GM18520 (cell line): ENCODE measurements around the gene SCFD2.
"Not testable (repeated sequence)": the region's sequence is repeated elsewhere in the genome, so short reads cannot be mapped to it uniquely, and the experiment has no call there.

Source experiments
- ATAC-seq: cut with Tn5 transposase; IDR thresholded peaks from one replicate; pipeline ENCODE4 v1.9.1; 2021; ENCODE audit not compliant: unreplicated experiment

The SCFD2 gene

GRCh38 chr4:53365486-53366300 is at the start of gene SCFD2:
Gene SCFD2 (minus strand): TSS chr4:53366061.
- ATAC-seq: peak; percentile 96

GRCh38 chr4:53409479-53409878 is 43.6 kb upstream of the SCFD2 start:
- not testable (repeated sequence) for ATAC-seq

GRCh38 chr4:53380221-53380620 is 14.4 kb upstream of the SCFD2 start:
- ATAC-seq: no peak

- no peak for ATAC-seq
These were observed 12.3 kb upstream of the SCFD2 start for GRCh38 chr4:53378171-53378482.

GRCh38 chr4:53377319-53378170 is 11.7 kb upstream of the SCFD2 start, which contains the start of gene FIP1L1:
Gene FIP1L1 (plus strand): TSS chr4:53377641. CDS start chr4:53377839, 198 bp downstream.
- peak; percentile 84 for ATAC-seq

- no peak for ATAC-seq
These were observed 11.0 kb upstream of the SCFD2 start for GRCh38 chr4:53376900-53377299.

GRCh38 chr4:53374777-53375258 is 9.0 kb upstream of the SCFD2 start:
- ATAC-seq: no peak

GRCh38 chr4:53371843-53372521 is 6.1 kb upstream of the SCFD2 start:
- ATAC-seq: no peak

GRCh38 chr4:53371049-53371448 is 5.2 kb upstream of the SCFD2 start:
- ATAC-seq: no peak

GRCh38 chr4:53367721-53368120 is 1.9 kb upstream of the SCFD2 start:
- ATAC-seq: no peak

- no peak for ATAC-seq
These were observed 448 bp upstream of the SCFD2 start for GRCh38 chr4:53366301-53366716.

- no peak for ATAC-seq
These were observed 758 bp downstream of the SCFD2 start for GRCh38 chr4:53365121-53365485.

GRCh38 chr4:53364624-53365023 is 1.2 kb downstream of the SCFD2 start:
- no peak for ATAC-seq

GRCh38 chr4:53362093-53362492 is 3.8 kb downstream of the SCFD2 start:
- no peak for ATAC-seq

GRCh38 chr4:53361451-53361850 is 4.4 kb downstream of the SCFD2 start:
- no peak for ATAC-seq

GRCh38 chr4:53355930-53356521 is 9.8 kb downstream of the SCFD2 start:
- ATAC-seq: no peak

- ATAC-seq: no peak
These were observed 11.7 kb downstream of the SCFD2 start for GRCh38 chr4:53354012-53354722.

GRCh38 chr4:53349091-53349491 is 16.8 kb downstream of the SCFD2 start:
- no peak for ATAC-seq

- ATAC-seq: no peak
These were observed 17.8 kb downstream of the SCFD2 start for GRCh38 chr4:53348046-53348445.
